GM12878 (cell line): Measurements from ENCODE around the gene ADAMTSL1.

Experiments used
- CREB1 ChIP-seq: IDR thresholded peaks from 2 replicates; pipeline ENCODE4 v1.6.1; 2012; ENCODE audit warnings: low read depth, mild to moderate bottlenecking, inconsistent platforms
- FOXK2 ChIP-seq: fragments of 450-650 bp; IDR thresholded peaks from 2 replicates; pipeline ENCODE4 v1.6.1; 2017; ENCODE audit warnings: mild to moderate bottlenecking, moderate library complexity
- NFYB ChIP-seq: IDR thresholded peaks from 2 replicates; pipeline ENCODE4 v1.6.1; 2011; ENCODE audit warnings: low read depth, mild to moderate bottlenecking, low read length, improper control_type of control experiment, moderate library complexity; ENCODE audit not compliant: insufficient read depth
- POLR2AphosphoS5 ChIP-seq: IDR thresholded peaks from 2 replicates; pipeline ENCODE4 v1.6.1; 2011; ENCODE audit warnings: mild to moderate bottlenecking, low read length, inconsistent platforms
- RBBP5 ChIP-seq: fragments of 200-600 bp; sonication (generic); conservative IDR thresholded peaks from 2 replicates; pipeline ENCODE4 v1.6.1; 2016
- RFX5 ChIP-seq: IDR thresholded peaks from 2 replicates; pipeline ENCODE4 v1.6.1; 2011; ENCODE audit warnings: low read depth, low read length, improper control_type of control experiment
- TAF1 ChIP-seq: IDR thresholded peaks from 2 replicates; pipeline ENCODE4 v1.6.1; 2011; ENCODE audit warnings: mild to moderate bottlenecking, low read depth, low read length, borderline replicate concordance
- ZNF274 ChIP-seq: IDR thresholded peaks from one replicate; pipeline ENCODE4 v1.8.0; 2011; ENCODE audit not compliant: insufficient read length, insufficient read depth
- TF ChIP-seq, protein P1 (sequence below): fragments of 450-650 bp; formaldehyde crosslinking; IDR thresholded peaks from 2 replicates; pipeline ENCODE4 v1.5.0; 2022; ENCODE audit warnings: mild to moderate bottlenecking, missing genetic modification characterization
- TF ChIP-seq, protein P2 (sequence below), 3 experiments: IDR thresholded peaks in 2 of 3; conservative IDR thresholded peaks in 1 of 3; 2 replicates each; pipeline ENCODE4 v1.5.1; 2011; ENCODE audit warnings: low read depth in 3 of 3, low read length in 3 of 3, mild to moderate bottlenecking in 3 of 3, control low read depth in 2 of 3, moderate library complexity in 2 of 3, inconsistent platforms in 1 of 3, mixed read lengths in 1 of 3; ENCODE audit not compliant: control insufficient read depth in 2 of 3, insufficient read depth in 1 of 3; ENCODE audit errors: extremely low read depth in 1 of 3
- TF ChIP-seq, protein P3 (sequence below): IDR thresholded peaks from 2 replicates; pipeline ENCODE4 v1.6.1; 2011; ENCODE audit warnings: mild to moderate bottlenecking, low read depth, low read length, moderate library complexity; ENCODE audit not compliant: insufficient replicate concordance

DNA sequence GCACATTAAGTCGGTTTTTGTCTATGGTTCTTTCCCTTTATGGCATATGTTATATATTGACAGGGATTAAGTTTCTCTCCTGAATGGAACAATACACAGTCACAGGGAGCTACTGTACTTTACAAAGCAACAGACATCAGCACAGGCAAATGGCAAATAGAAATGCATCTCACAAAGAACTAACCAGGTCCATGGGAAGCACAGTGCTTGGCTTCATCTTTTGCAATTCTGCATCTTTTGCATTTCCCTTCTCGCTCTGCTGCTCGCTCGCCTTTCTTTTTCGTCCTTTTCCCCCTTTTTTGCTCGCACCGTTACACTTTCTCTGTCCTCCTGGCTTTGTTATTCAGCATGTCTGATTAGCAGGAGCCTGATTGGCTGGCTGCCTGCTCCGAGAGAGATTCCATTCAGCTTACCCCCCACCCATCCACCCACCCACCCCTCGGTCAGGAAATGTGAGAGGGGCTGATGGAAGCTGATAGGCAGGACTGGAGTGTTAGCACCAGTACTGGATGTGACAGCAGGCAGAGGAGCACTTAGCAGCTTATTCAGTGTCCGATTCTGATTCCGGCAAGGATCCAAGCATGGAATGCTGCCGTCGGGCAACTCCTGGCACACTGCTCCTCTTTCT, at the start of gene ADAMTSL1:
- TF ChIP-seq, protein P1, sequence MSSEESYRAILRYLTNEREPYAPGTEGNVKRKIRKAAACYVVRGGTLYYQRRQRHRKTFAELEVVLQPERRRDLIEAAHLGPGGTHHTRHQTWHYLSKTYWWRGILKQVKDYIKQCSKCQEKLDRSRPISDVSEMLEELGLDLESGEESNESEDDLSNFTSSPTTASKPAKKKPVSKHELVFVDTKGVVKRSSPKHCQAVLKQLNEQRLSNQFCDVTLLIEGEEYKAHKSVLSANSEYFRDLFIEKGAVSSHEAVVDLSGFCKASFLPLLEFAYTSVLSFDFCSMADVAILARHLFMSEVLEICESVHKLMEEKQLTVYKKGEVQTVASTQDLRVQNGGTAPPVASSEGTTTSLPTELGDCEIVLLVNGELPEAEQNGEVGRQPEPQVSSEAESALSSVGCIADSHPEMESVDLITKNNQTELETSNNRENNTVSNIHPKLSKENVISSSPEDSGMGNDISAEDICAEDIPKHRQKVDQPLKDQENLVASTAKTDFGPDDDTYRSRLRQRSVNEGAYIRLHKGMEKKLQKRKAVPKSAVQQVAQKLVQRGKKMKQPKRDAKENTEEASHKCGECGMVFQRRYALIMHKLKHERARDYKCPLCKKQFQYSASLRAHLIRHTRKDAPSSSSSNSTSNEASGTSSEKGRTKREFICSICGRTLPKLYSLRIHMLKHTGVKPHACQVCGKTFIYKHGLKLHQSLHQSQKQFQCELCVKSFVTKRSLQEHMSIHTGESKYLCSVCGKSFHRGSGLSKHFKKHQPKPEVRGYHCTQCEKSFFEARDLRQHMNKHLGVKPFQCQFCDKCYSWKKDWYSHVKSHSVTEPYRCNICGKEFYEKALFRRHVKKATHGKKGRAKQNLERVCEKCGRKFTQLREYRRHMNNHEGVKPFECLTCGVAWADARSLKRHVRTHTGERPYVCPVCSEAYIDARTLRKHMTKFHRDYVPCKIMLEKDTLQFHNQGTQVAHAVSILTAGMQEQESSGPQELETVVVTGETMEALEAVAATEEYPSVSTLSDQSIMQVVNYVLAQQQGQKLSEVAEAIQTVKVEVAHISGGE, result no peak
- TF ChIP-seq, protein P2, sequence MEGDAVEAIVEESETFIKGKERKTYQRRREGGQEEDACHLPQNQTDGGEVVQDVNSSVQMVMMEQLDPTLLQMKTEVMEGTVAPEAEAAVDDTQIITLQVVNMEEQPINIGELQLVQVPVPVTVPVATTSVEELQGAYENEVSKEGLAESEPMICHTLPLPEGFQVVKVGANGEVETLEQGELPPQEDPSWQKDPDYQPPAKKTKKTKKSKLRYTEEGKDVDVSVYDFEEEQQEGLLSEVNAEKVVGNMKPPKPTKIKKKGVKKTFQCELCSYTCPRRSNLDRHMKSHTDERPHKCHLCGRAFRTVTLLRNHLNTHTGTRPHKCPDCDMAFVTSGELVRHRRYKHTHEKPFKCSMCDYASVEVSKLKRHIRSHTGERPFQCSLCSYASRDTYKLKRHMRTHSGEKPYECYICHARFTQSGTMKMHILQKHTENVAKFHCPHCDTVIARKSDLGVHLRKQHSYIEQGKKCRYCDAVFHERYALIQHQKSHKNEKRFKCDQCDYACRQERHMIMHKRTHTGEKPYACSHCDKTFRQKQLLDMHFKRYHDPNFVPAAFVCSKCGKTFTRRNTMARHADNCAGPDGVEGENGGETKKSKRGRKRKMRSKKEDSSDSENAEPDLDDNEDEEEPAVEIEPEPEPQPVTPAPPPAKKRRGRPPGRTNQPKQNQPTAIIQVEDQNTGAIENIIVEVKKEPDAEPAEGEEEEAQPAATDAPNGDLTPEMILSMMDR (IDR thresholded peaks at IDR 0.05 in 2 of 3, conservative IDR thresholded peaks at IDR 0.05 in 1 of 3; ENCODE audit: control insufficient read depth in 2 of 3, extremely low read depth in 1 of 3, insufficient read depth in 1 of 3, low read depth in 3 of 3, low read length in 3 of 3), result no peak
- TF ChIP-seq ZNF274 (no peak), CREB1 (no peak), POLR2AphosphoS5 (no peak), TAF1 (no peak), RBBP5 (no peak), NFYB (no peak), FOXK2 (no peak), RFX5 (no peak)
- TF ChIP-seq, protein P3, sequence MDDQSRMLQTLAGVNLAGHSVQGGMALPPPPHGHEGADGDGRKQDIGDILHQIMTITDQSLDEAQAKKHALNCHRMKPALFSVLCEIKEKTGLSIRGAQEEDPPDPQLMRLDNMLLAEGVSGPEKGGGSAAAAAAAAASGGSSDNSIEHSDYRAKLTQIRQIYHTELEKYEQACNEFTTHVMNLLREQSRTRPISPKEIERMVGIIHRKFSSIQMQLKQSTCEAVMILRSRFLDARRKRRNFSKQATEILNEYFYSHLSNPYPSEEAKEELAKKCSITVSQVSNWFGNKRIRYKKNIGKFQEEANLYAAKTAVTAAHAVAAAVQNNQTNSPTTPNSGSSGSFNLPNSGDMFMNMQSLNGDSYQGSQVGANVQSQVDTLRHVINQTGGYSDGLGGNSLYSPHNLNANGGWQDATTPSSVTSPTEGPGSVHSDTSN, result no peak
